Thyroid gland (tissue), 4 donors: ENCODE data around the gene KDM4B. TPM values are rescaled to one million over a fixed set of nuclear protein-coding genes. Genes with fewer than 3 reads are reported as not detected.

Experiments used
- DNase-seq, 2 donors: peaks; one replicate each; pipeline ENCODE4 v3.0.0-alpha.2; 2019
- H3K27ac ChIP-seq, 3 donors: fragments of 200-600 bp; sonication (generic); 1 replicate in 2 of 3; 2 replicates in 1 of 3; pipeline ENCODE4 v1.5.1; 2016 to 2019; ENCODE audit warnings: mild to moderate bottlenecking in 1 of 3, moderate library complexity in 1 of 3
- H3K27me3 ChIP-seq: fragments of 200-600 bp; sonication (generic); one replicate; pipeline ENCODE4 v1.5.1; 2019
- H3K36me3 ChIP-seq, 2 donors: fragments of 200-600 bp; sonication (generic); one replicate each; pipeline ENCODE4 v1.5.1; 2016 to 2019
- H3K4me1 ChIP-seq, 2 donors: fragments of 200-600 bp; sonication (generic); one replicate each; pipeline ENCODE4 v1.5.1; 2017 to 2019
- H3K4me3 ChIP-seq, 3 donors: fragments of 200-600 bp; sonication (generic); replicated peaks in 1 of 3; 1 replicate in 2 of 3; 2 replicates in 1 of 3; pipeline ENCODE4 v1.5.1; 2016; ENCODE audit warnings: mild to moderate bottlenecking in 1 of 3
- H3K9me3 ChIP-seq: fragments of 200-600 bp; sonication (generic); one replicate; pipeline ENCODE4 v1.5.1; 2017
- CTCF ChIP-seq, 6 experiments: fragments of 200-600 bp in 3 of 6; fragments of 450-650 bp in 3 of 6; sonication (generic) in 3 of 6; IDR thresholded peaks; one replicate each; pipeline ENCODE4 v1.5.1; 2016 to 2019; ENCODE audit warnings: antibody characterized with exemption in 6 of 6, mild to moderate bottlenecking in 2 of 6, inconsistent platforms in 1 of 6, moderate library complexity in 1 of 6
- POLR2A ChIP-seq, 2 donors: fragments of 450-650 bp; IDR thresholded peaks; one replicate each; pipeline ENCODE4 v1.6.1; 2017; ENCODE audit warnings: antibody characterized with exemption in 2 of 2, mild to moderate bottlenecking in 2 of 2, moderate library complexity in 1 of 2
- WGBS, 2 donors: methylation state at CpG; one replicate each; pipeline ENCODE4 v1.1.5; 2017; 5-methylcytosine and 5-hydroxymethylcytosine counted together
- intact Hi-C: fragments of 100-400 bp; cut with DNase I; formaldehyde crosslinking; loops from one replicate; pipeline ENCODE4 v1.15.1; 2023
- total RNA-seq, 4 donors: library from RNA; depleted of rRNA; stranded (reverse); fragments of >200 nt; gene quantifications; one replicate each; pipeline ENCODE4 v1.2.3, GENCODE V29; 2016

KDM4B gene
- total RNA-seq, 4 donors from 2014 or later = 44.3 to 87.2 (median 75.8) TPM

- intact Hi-C loops = no loop called here
- Histone ChIP-seq H3K4me3 (no peak overlapping the region), H3K27me3 (no peaks in the 10 kb centered on the region), H3K27ac (peak overlapping the region; percentile 45 to 75 (median 56)), H3K36me3 (peaks cover 13 to 21% of the 10 kb centered on the region in 2 donors), H3K9me3 (no peaks in the 10 kb centered on the region), H3K4me1 (peaks cover 12 to 26% of the 10 kb centered on the region in 2 donors)
- TF ChIP-seq CTCF (IDR thresholded peaks at IDR 0.05) (no peak), POLR2A (IDR thresholded peaks at IDR 0.05) (no peak)
- WGBS, 2 donors = 69 to 75% methylated on average over 23 of the region's 28 CpGs
- DNase-seq = peak; percentile 55 to 74
Observed at GRCh38 chr19:5091684-5092480, 123.0 kb downstream of the KDM4B start.

GRCh38 chr19:5092481-5092843 is 123.5 kb downstream of the KDM4B start:
- no peak overlapping the region for H3K4me3 ChIP-seq
- H3K4me1 ChIP-seq = peaks cover 12 to 26% of the 10 kb centered on the region in 2 donors
- DNase-seq = no peak
- intact Hi-C loops = no loop called here
- peaks cover 8 to 17% of the 10 kb centered on the region in 2 donors for H3K36me3 ChIP-seq
- peak overlapping the region in 1 of 3 donors; percentile 75 for H3K27ac ChIP-seq
- no peak for TF ChIP-seq CTCF (IDR thresholded peaks at IDR 0.05)
- no peak for TF ChIP-seq POLR2A (IDR thresholded peaks at IDR 0.05)
- H3K9me3 ChIP-seq = no peaks in the 10 kb centered on the region
- no peaks in the 10 kb centered on the region for H3K27me3 ChIP-seq
- 92 to 96% methylated on average over 11 to 14 of the region's 14 CpGs for WGBS, 2 donors

GRCh38 chr19:5093297-5093928 is 124.5 kb downstream of the KDM4B start:
- intact Hi-C loops = no loop called here
- TF ChIP-seq CTCF (IDR thresholded peaks at IDR 0.05) (no peak), POLR2A (IDR thresholded peaks at IDR 0.05) (no peak)
- H3K4me1 ChIP-seq = peaks cover 12 to 26% of the 10 kb centered on the region in 2 donors
- peak overlapping the region in 1 of 3 donors; percentile 12 for H3K27ac ChIP-seq
- H3K4me3 ChIP-seq = no peak overlapping the region
- H3K9me3 ChIP-seq = no peaks in the 10 kb centered on the region
- DNase-seq = no peak
- H3K27me3 ChIP-seq = no peaks in the 10 kb centered on the region
- 92% methylated on average over 21 to 23 of the region's 31 CpGs for WGBS, 2 donors
- H3K36me3 ChIP-seq = peaks cover 2 to 15% of the 10 kb centered on the region in 2 donors

GRCh38 chr19:5093948-5094718 is 125.2 kb downstream of the KDM4B start:
- H3K4me1 ChIP-seq = peaks cover 12 to 26% of the 10 kb centered on the region in 2 donors
- DNase-seq = no peak
- H3K9me3 ChIP-seq = no peaks in the 10 kb centered on the region
- no peak overlapping the region for H3K27ac ChIP-seq
- TF ChIP-seq POLR2A (IDR thresholded peaks at IDR 0.05) (no peak), CTCF (IDR thresholded peaks at IDR 0.05) (no peak)
- peaks cover 0 to 8% of the 10 kb centered on the region in 2 donors for H3K36me3 ChIP-seq
- H3K4me3 ChIP-seq = no peak overlapping the region
- intact Hi-C loops = no loop called here
- H3K27me3 ChIP-seq = no peaks in the 10 kb centered on the region
- WGBS, 2 donors = 95 to 96% methylated on average over 21 to 26 of the region's 26 CpGs
